GM21737 (cell line): ENCODE results near the gene TRIM62.
"Not testable (repeated sequence)": the region's sequence is repeated elsewhere in the genome, so short reads cannot be mapped to it uniquely, and the experiment has no call there.

Experiments
- ATAC-seq: cut with Tn5 transposase; IDR thresholded peaks from one replicate; pipeline ENCODE4 v1.9.1; 2021; ENCODE audit warnings: mild to moderate bottlenecking, moderate library complexity; ENCODE audit not compliant: unreplicated experiment

TRIM62 gene

DNA sequence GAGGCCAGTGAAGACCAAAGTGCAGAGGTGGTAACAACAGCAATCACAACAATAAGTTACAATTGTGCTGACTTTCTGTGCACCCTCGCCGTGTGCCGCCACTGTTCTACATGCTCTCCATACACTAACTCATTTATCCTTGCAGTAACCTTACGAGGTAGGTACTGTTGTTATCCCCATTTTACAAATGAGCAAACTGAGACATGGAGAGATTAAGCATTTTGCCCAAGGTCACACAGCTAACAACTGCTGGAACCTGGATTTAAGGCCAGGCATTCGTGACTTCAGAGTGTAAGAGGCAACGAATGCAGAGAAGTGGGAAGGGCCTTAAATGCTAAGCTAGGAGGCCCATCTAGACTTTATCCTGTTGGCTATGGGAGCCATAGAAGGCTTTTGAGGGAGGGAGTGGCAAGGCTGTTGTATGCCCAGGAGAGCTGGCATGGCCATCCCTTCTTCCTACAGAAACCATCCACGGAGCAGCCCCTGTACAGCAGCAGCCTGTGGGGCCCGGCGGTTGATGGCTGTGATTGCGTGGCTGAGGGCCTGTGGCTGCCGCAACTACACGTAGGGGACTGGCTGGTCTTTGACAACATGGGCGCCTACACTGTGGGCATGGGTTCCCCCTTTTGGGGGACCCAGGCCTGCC lies 64.3 kb downstream of the TRIM62 start:
- no peak for ATAC-seq

- no peak for ATAC-seq
These were observed 69.9 kb downstream of the TRIM62 start for GRCh38 chr1:33111965-33112364.

GRCh38 chr1:33110477-33110876 lies 71.4 kb downstream of the TRIM62 start:
- ATAC-seq, result no peak

GRCh38 chr1:33100119-33100415 lies 81.8 kb downstream of the TRIM62 start:
- not testable (repeated sequence) for ATAC-seq

GRCh38 chr1:33099290-33100118 lies 82.3 kb downstream of the TRIM62 start:
- peak; percentile 87 for ATAC-seq

- no peak for ATAC-seq
These were observed 83.5 kb downstream of the TRIM62 start for GRCh38 chr1:33098371-33098770.

DNA sequence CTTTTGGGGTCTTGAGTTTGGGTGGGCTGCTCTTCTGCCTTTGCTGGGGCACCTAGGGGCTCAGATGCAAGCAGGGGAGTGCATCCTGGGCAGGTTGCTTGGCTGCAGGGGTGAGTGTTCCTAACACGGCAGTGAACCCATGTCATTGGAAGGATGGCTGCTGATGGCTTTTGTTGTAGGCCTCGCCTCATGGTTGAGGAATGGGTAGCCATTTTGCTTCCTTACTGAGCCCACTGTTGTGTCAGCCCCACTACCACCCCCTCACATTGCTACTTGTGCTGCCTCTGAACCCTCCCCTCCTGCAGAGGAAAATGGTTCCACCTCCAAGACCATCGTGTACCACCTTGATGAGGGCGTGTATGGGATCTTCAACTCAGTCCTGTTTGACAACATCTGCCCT lies 84.1 kb downstream of the TRIM62 start:
- ATAC-seq, result no peak

DNA sequence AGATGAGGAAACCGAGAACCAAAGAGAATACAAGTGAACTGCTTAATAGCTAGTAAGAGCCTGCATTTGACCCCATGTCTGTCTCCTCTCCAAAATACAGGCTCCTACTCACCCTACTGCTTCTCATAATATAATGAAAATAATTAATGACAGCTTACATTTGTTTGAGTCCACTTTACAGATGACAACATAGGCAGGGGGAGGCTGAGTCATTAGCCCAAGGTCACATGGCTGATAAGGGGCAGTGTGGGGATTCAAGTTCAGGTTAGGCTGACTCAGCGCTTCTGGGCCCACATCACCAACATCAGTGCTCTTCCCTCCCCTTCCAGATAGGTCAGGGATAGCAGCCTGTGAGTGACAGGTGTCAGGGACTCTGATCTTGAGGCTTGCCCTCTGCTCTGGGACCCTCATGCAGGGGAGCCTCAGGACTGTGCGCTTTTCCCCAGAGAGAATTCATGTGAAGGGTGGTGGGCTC lies 84.7 kb downstream of the TRIM62 start:
- ATAC-seq, result no peak

DNA sequence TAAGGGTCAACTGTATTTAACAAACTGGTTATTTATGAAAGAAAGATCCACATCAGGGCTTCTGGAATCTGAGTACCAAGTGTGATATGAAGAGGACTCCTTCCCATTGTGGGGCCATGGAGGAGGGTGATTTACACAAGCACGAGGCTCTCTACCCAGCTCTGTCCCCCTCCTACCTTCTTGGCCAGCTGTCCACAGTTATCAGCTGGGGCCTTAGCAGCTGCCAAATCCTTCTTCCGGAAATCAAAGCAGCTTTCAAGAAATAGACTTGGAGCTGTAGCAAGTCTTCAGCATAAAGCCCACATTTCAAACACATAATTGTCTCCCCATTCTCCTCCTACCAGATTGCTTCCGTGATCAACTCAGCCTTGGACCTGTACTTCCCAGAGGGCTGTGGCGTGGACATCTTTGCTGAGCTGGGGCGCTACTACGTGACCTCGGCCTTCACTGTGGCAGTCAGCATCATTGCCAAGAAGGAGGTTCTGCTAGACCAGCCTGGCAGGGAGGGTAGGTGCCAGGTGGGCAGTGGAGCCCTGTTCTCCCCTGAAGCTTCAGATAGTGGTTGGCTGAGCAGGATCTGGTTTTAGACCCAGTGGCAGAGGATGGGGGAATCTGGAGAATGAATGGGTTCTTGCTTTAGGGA lies 85.4 kb downstream of the TRIM62 start:
- ATAC-seq, result no peak
